K562 (cell line): Measurements from ENCODE around the gene BAK1. TPM values are rescaled to one million over a fixed set of nuclear protein-coding genes. Genes with fewer than 3 reads are reported as not detected.
A peak's percentile ranks its signal among the peaks of the same experiment; 100 is the strongest.

ENCODE experiments used
- ARID1B ChIP-seq: fragments of 450-650 bp; IDR thresholded peaks from 2 replicates; pipeline ENCODE4 v1.6.1; 2016; ENCODE audit warnings: antibody characterized with exemption, mild to moderate bottlenecking, inconsistent platforms
- CHD7 ChIP-seq: fragments of 200-600 bp; sonication (generic); IDR thresholded peaks from one replicate; pipeline ENCODE4 v1.6.1; 2012; ENCODE audit warnings: mild to moderate bottlenecking, low read depth, low read length, inconsistent platforms
- polyA plus RNA-seq, 8 experiments: library from polyadenylated mRNA; depleted of rRNA in 4 of 8; stranded (reverse) in 5 of 8; unstranded in 3 of 8; fragments of >200 nt; fragmentation: Nextera tagmentation in 2 of 8; fragmentation: Illumina TruSeq in 1 of 8; extraction: Ambion mirVana in 2 of 8; extraction: Trizol in 1 of 8; gene quantifications; 2 replicates each; pipeline versions ENCODE4 v1.2.1 to v1.2.3, GENCODE V29; 2011 to 2014; ENCODE audit warnings: inconsistent platforms in 1 of 8, missing spikeins in 1 of 8
- total RNA-seq, 7 experiments: library from RNA; depleted of rRNA in 6 of 7; stranded (reverse); fragments of >200 nt in 6 of 7; fragmentation: Illumina TruSeq in 2 of 7; extraction: Trizol in 2 of 7; gene quantifications; 2 replicates each; pipeline versions ENCODE4 v1.2.1 to v1.2.3, GENCODE V29; 2011 to 2021; ENCODE audit warnings: low replicate concordance in 1 of 7

Gene BAK1
- total and polyA plus RNA-seq, 9 of the 15 experiments (the other 6 are each of a cell fraction or from before 2014, with no cell fraction given), result 5.4 to 30.7 (median 18.9) TPM

- no peak for TF ChIP-seq CHD7
- peak; percentile 48; the same call in 1 of the 2 replicates for TF ChIP-seq ARID1B
These were observed 12.7 kb upstream of the BAK1 start (continued) for GRCh38 chr6:33592595-33593413.
